ENCODE results near the gene PHACTR1.

GRCh38 chr6:12937971-12938370, 221.4 kb downstream of the PHACTR1 start:
- no peak for TF ChIP-seq POLR2AphosphoS5 (IDR thresholded peaks at IDR 0.05; ENCODE audit: low read depth, low read length)
- no peak for TF ChIP-seq POLR2A (IDR thresholded peaks at IDR 0.05; ENCODE audit: low read depth, low read length)

All from GM12892 (cell line).